ENCODE measurements around the gene NDUFB10.

The NDUFB10 gene

DNA sequence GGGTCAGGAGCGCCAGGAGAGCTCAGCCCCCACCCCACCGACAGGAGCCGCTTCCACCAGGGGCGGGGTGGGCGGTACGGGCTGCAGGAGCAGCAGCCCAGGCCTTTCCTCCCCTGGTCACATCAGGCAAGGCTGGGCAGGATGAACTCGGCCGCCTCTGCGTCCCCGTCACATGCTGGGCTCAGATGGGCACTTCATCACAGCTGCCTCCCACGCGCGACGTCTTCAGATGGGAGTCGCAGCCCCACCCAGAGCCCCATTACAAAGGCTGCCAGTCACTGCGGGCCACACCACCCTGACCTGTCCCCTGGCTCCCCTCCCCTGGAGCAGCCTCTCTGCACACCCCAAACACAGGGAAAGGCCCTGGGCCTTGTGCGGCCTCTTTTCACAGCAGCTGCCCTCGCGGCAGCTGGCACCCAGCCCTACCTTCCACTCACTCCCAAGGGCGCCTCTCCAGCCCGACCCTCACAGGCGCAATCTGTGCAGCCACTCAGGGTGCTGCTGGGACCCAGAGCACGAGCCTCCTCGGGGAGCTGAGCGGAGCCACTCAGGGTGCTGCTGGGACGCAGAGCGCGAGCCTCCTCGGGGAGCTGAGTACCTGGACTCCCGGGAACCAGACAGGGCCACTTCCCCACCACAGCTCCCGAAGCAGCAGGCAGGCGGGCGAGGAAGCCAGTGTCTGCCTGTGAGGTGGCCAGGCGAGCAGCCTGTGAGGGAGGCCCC is 45.6 kb downstream of the NDUFB10 start:
- Histone ChIP-seq H3K27me3 (ENCODE audit: insufficient read depth, low read depth, severe bottlenecking) (no peaks in the 10 kb centered on the region), H3K9me3 (ENCODE audit: severe bottlenecking) (no peaks in the 10 kb centered on the region), H3K36me3 (peaks cover 74% of the 10 kb centered on the region), H3K27ac (peak overlapping the region; percentile 80), H3K4me3 (ENCODE audit: low read depth, low read length) (no peak overlapping the region)
- TF ChIP-seq, protein P1, sequence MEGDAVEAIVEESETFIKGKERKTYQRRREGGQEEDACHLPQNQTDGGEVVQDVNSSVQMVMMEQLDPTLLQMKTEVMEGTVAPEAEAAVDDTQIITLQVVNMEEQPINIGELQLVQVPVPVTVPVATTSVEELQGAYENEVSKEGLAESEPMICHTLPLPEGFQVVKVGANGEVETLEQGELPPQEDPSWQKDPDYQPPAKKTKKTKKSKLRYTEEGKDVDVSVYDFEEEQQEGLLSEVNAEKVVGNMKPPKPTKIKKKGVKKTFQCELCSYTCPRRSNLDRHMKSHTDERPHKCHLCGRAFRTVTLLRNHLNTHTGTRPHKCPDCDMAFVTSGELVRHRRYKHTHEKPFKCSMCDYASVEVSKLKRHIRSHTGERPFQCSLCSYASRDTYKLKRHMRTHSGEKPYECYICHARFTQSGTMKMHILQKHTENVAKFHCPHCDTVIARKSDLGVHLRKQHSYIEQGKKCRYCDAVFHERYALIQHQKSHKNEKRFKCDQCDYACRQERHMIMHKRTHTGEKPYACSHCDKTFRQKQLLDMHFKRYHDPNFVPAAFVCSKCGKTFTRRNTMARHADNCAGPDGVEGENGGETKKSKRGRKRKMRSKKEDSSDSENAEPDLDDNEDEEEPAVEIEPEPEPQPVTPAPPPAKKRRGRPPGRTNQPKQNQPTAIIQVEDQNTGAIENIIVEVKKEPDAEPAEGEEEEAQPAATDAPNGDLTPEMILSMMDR (IDR thresholded peaks at IDR 0.05; ENCODE audit: low read depth, low read length) = no peak
- no peak for DNase-seq

DNA sequence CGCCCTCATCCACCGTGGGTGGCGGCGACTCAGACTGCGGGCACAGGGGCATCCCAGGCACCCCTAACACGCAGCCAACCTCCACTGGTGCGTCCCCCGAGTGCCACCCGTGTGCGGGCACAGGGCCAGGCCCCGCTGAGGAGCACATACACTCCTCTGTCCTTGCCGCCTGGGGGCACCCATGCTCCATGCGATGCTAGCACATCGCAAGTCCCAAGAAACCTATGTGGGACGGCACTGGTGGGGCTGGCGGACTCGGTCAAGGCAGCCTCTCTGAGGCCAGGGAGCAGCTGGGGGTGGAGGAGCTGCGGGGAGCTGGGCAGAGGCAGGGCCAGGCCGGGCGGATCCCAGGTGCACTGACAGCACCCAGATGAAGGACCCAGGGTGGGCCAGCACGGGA is 46.3 kb downstream of the NDUFB10 start:
- H3K36me3 ChIP-seq = peaks cover 67% of the 10 kb centered on the region
- TF ChIP-seq, protein P1 (IDR thresholded peaks at IDR 0.05; ENCODE audit: low read depth, low read length) = no peak
- no peaks in the 10 kb centered on the region for H3K9me3 ChIP-seq (ENCODE audit: severe bottlenecking)
- DNase-seq = no peak
- no peak overlapping the region for H3K4me3 ChIP-seq (ENCODE audit: low read depth, low read length)
- H3K27me3 ChIP-seq (ENCODE audit: insufficient read depth, low read depth, severe bottlenecking) = no peaks in the 10 kb centered on the region
- no peak overlapping the region for H3K27ac ChIP-seq

DNA sequence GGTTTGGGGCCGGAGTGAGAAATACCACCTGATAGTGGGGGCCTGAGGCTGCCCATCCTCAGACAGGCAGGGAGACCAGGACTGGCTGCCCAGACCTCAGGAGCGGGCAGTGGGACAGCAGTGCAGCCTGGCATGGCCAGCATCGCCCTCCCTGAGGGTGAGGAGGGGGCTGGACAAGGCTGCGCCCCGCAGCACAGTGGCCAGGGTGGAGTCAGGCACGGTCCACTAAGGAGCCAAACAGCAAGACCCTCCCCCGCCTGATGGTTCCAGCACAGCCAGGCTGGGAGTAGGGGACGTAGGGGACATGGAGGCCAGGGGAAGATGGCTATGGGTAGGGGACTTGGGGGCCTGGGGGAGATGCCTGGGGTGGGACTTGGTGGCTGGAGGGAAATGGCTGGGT is 47.0 kb downstream of the NDUFB10 start:
- no peak for DNase-seq
- TF ChIP-seq, protein P1 (IDR thresholded peaks at IDR 0.05; ENCODE audit: low read depth, low read length) = no peak
- H3K4me3 ChIP-seq (ENCODE audit: low read depth, low read length) = no peak overlapping the region
- no peaks in the 10 kb centered on the region for H3K27me3 ChIP-seq (ENCODE audit: insufficient read depth, low read depth, severe bottlenecking)
- no peaks in the 10 kb centered on the region for H3K9me3 ChIP-seq (ENCODE audit: severe bottlenecking)
- no peak overlapping the region for H3K27ac ChIP-seq
- peaks cover 60% of the 10 kb centered on the region for H3K36me3 ChIP-seq

DNA sequence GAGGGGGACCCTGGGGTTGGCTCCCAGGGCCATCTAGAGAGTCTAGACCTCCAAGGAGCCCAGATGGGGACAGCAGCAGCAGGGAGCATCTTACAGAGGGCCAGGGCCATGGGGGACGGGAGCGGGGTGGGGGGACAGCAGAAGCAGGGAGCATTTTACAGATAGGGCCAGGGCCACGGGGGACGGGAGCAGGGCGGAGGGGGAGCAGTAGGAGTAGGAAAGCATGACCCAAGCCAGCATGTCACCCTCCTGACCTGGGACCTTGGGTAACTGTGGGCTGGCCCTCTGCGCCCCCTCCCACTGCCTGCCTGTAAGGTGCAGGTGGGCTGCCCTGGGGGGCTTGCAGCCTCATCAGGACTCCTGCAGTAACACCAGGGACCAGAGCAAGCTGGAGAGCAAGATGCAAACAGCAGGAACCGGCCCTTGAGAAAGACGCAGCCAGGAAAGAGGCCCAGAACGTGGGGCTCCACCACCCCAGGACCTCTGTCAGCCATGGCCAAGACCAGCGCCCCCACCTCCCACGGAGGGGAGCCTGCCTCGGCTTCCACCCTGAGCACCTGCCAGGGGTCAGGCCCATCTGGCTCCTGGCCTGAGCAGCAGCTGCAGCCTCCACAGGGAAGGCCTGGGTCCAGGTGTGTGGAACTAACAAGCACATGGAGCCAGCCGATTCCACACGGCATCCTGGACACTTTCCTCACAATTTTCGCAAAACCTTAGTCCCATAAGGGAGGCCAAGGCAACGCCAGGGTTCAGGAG is 47.9 kb downstream of the NDUFB10 start:
- DNase-seq = no peak
- H3K27ac ChIP-seq = no peak overlapping the region
- no peak overlapping the region for H3K4me3 ChIP-seq (ENCODE audit: low read depth, low read length)

DNA sequence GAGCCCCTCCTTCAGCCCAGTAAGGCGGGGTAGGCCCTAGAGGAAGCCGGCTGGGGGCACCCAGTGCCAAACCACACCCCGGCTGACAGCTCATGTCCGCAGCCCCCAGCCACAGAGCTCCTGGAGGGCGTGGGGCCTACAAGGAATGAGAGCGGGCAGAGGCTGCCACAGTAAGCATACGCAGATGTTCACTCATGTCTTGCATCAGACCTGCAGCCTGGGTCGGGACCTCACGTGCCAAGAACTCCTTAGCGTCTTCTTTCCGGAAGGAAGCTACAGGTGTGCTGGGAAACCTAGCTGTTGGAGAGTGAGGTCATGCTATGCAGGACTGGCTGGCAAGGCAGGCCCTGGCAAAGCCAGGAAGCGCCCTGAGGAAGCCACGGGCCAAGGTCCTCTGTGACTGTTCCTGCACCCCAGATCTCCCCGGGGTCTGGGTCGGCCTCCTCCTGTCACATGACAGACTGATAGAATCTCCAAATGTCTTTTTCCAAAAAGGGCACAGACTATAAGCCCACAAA is 48.7 kb downstream of the NDUFB10 start:
- no peak for DNase-seq
- Histone ChIP-seq H3K27ac (peak overlapping the region; percentile 86; the same call in 1 of the 2 replicates), H3K27me3 (ENCODE audit: insufficient read depth, low read depth, severe bottlenecking) (no peaks in the 10 kb centered on the region), H3K4me3 (ENCODE audit: low read depth, low read length) (no peak overlapping the region; the same call in 1 of the 2 replicates), H3K9me3 (ENCODE audit: severe bottlenecking) (no peaks in the 10 kb centered on the region), H3K36me3 (peaks cover 43% of the 10 kb centered on the region)
- TF ChIP-seq, protein P1 (IDR thresholded peaks at IDR 0.05; ENCODE audit: low read depth, low read length) = no peak

More for the DNA sequence above, 47.9 kb downstream of the NDUFB10 start:
- Histone ChIP-seq H3K9me3 (ENCODE audit: severe bottlenecking) (no peaks in the 10 kb centered on the region), H3K36me3 (peaks cover 51% of the 10 kb centered on the region), H3K27me3 (ENCODE audit: insufficient read depth, low read depth, severe bottlenecking) (no peaks in the 10 kb centered on the region)
- TF ChIP-seq, protein P1 (IDR thresholded peaks at IDR 0.05; ENCODE audit: low read depth, low read length) = no peak

All from WERI-Rb-1 (cell line).